Coronary artery (tissue), 2 donors: Measurements from ENCODE around the gene ANO2.

ENCODE experiments used
- DNase-seq: peaks from one replicate; pipeline ENCODE4 v3.0.0-alpha.2; 2017; ENCODE audit warnings: low spot score
- H3K27ac ChIP-seq, 2 donors: fragments of 200-600 bp; sonication (generic); one replicate each; pipeline ENCODE4 v1.5.1; 2016 to 2019
- H3K4me3 ChIP-seq: fragments of 200-600 bp; sonication (generic); 2 replicates; pipeline ENCODE4 v1.5.1; 2016; ENCODE audit warnings: mild to moderate bottlenecking, moderate library complexity
- CTCF ChIP-seq: fragments of 200-600 bp; sonication (generic); IDR thresholded peaks from one replicate; pipeline ENCODE4 v1.5.1; 2019; ENCODE audit warnings: antibody characterized with exemption

Gene ANO2

GRCh38 chr12:5533368-5533767 lies 411.7 kb downstream of the ANO2 start:
- no peak overlapping the region for H3K4me3 ChIP-seq
- no peak overlapping the region for H3K27ac ChIP-seq
- no peak for TF ChIP-seq CTCF
- no peak for DNase-seq

GRCh38 chr12:5525783-5526367 lies 419.2 kb downstream of the ANO2 start:
- Histone ChIP-seq H3K4me3 (no peak overlapping the region), H3K27ac (no peak overlapping the region)
- DNase-seq, result no peak
- no peak for TF ChIP-seq CTCF

- H3K4me3 ChIP-seq, result no peak overlapping the region
- H3K27ac ChIP-seq, result no peak overlapping the region
- TF ChIP-seq CTCF, result no peak
- no peak for DNase-seq
Observed at GRCh38 chr12:5524769-5525436, 420.2 kb downstream of the ANO2 start.

GRCh38 chr12:5524116-5524768 lies 420.8 kb downstream of the ANO2 start:
- no peak for DNase-seq
- TF ChIP-seq CTCF, result no peak
- H3K27ac ChIP-seq, result no peak overlapping the region
- no peak overlapping the region for H3K4me3 ChIP-seq

GRCh38 chr12:5523396-5524115 lies 421.5 kb downstream of the ANO2 start:
- TF ChIP-seq CTCF, result no peak
- no peak overlapping the region for H3K27ac ChIP-seq
- no peak overlapping the region for H3K4me3 ChIP-seq

GRCh38 chr12:5522432-5523335 lies 422.4 kb downstream of the ANO2 start:
- H3K27ac ChIP-seq, result no peak overlapping the region
- TF ChIP-seq CTCF, result no peak
- DNase-seq, result no peak
- no peak overlapping the region for H3K4me3 ChIP-seq

More at GRCh38 chr12:5523396-5524115, 421.5 kb downstream of the ANO2 start:
- no peak for DNase-seq
